Stimulated activated naive CD8-positive, alpha-beta T cell treated with anti-CD3 and anti-CD28 coated beads, Interleukin-15, Interleukin-2, amounts not matched to agents 100 ng/mL and 50 ng/mL, for 24 hours (primary cell): ENCODE results near the gene NDUFA12.

Experiments used
- H3K27ac Mint-ChIP-seq: one replicate; pipeline ENCODE4 v1.8.0; 2021; ENCODE audit warnings: mild to moderate bottlenecking, mixed read lengths
- H3K27me3 Mint-ChIP-seq: one replicate; pipeline ENCODE4 v1.8.0; 2021; ENCODE audit warnings: mixed read lengths
- H3K36me3 Mint-ChIP-seq: one replicate; pipeline ENCODE4 v1.8.0; 2021; ENCODE audit warnings: low read depth, mixed read lengths
- H3K4me1 Mint-ChIP-seq: one replicate; pipeline ENCODE4 v1.8.0; 2021; ENCODE audit warnings: low read depth, mixed read lengths
- H3K4me3 Mint-ChIP-seq: one replicate; pipeline ENCODE4 v1.8.0; 2021; ENCODE audit warnings: mild to moderate bottlenecking, mixed read lengths
- H3K9me3 Mint-ChIP-seq: one replicate; pipeline ENCODE4 v1.8.0; 2021; ENCODE audit warnings: mixed read lengths

Gene NDUFA12

GRCh38 chr12:94965982-94966630 lies 37.4 kb downstream of the NDUFA12 start:
- no peaks in the 10 kb centered on the region for H3K4me1 Mint-ChIP-seq
- H3K27me3 Mint-ChIP-seq, result no peaks in the 10 kb centered on the region
- no peak overlapping the region for H3K27ac Mint-ChIP-seq
- no peak overlapping the region for H3K4me3 Mint-ChIP-seq
- H3K36me3 Mint-ChIP-seq, result peaks cover 22% of the 10 kb centered on the region
- H3K9me3 Mint-ChIP-seq, result no peaks in the 10 kb centered on the region

GRCh38 chr12:94963649-94964048 lies 39.8 kb downstream of the NDUFA12 start:
- no peak overlapping the region for H3K4me3 Mint-ChIP-seq
- no peak overlapping the region for H3K27ac Mint-ChIP-seq
- H3K36me3 Mint-ChIP-seq, result peaks cover 3% of the 10 kb centered on the region
- no peaks in the 10 kb centered on the region for H3K4me1 Mint-ChIP-seq
- no peaks in the 10 kb centered on the region for H3K27me3 Mint-ChIP-seq
- no peaks in the 10 kb centered on the region for H3K9me3 Mint-ChIP-seq

- Mint-ChIP-seq H3K27me3 (no peaks in the 10 kb centered on the region), H3K9me3 (no peaks in the 10 kb centered on the region), H3K4me1 (no peaks in the 10 kb centered on the region), H3K36me3 (no peaks in the 10 kb centered on the region), H3K27ac (no peak overlapping the region), H3K4me3 (no peak overlapping the region)
Observed at GRCh38 chr12:94962670-94963069, 40.8 kb downstream of the NDUFA12 start.

GRCh38 chr12:94961911-94962310 lies 41.6 kb downstream of the NDUFA12 start:
- no peaks in the 10 kb centered on the region for H3K27me3 Mint-ChIP-seq
- no peak overlapping the region for H3K27ac Mint-ChIP-seq
- no peaks in the 10 kb centered on the region for H3K9me3 Mint-ChIP-seq
- H3K4me3 Mint-ChIP-seq, result no peak overlapping the region
- H3K36me3 Mint-ChIP-seq, result no peaks in the 10 kb centered on the region
- no peaks in the 10 kb centered on the region for H3K4me1 Mint-ChIP-seq

GRCh38 chr12:94961256-94961824 lies 42.2 kb downstream of the NDUFA12 start:
- Mint-ChIP-seq H3K36me3 (no peaks in the 10 kb centered on the region), H3K4me1 (no peaks in the 10 kb centered on the region), H3K27me3 (peaks cover 4% of the 10 kb centered on the region), H3K27ac (no peak overlapping the region), H3K4me3 (no peak overlapping the region), H3K9me3 (no peaks in the 10 kb centered on the region)

GRCh38 chr12:94957006-94957405 lies 46.5 kb downstream of the NDUFA12 start:
- H3K27ac Mint-ChIP-seq, result no peak overlapping the region
- H3K4me3 Mint-ChIP-seq, result no peak overlapping the region
- H3K36me3 Mint-ChIP-seq, result no peaks in the 10 kb centered on the region
- H3K27me3 Mint-ChIP-seq, result peaks cover 30% of the 10 kb centered on the region
- H3K9me3 Mint-ChIP-seq, result no peaks in the 10 kb centered on the region
- H3K4me1 Mint-ChIP-seq, result peaks cover 13% of the 10 kb centered on the region

GRCh38 chr12:94954948-94955592 lies 48.4 kb downstream of the NDUFA12 start:
- peaks cover 13% of the 10 kb centered on the region for H3K4me1 Mint-ChIP-seq
- H3K27ac Mint-ChIP-seq, result no peak overlapping the region

GRCh38 chr12:94954029-94954685 lies 49.3 kb downstream of the NDUFA12 start:
- Mint-ChIP-seq H3K4me3 (no peak overlapping the region), H3K27ac (no peak overlapping the region), H3K4me1 (peaks cover 13% of the 10 kb centered on the region), H3K9me3 (no peaks in the 10 kb centered on the region), H3K36me3 (no peaks in the 10 kb centered on the region), H3K27me3 (peaks cover 32% of the 10 kb centered on the region)

More at GRCh38 chr12:94954948-94955592, 48.4 kb downstream of the NDUFA12 start:
- Mint-ChIP-seq H3K9me3 (no peaks in the 10 kb centered on the region), H3K4me3 (no peak overlapping the region), H3K36me3 (no peaks in the 10 kb centered on the region), H3K27me3 (peaks cover 31% of the 10 kb centered on the region)

GRCh38 chr12:94952325-94952724 lies 51.2 kb downstream of the NDUFA12 start:
- Mint-ChIP-seq H3K27ac (no peak overlapping the region), H3K9me3 (no peaks in the 10 kb centered on the region), H3K4me3 (no peak overlapping the region), H3K4me1 (peaks cover 13% of the 10 kb centered on the region), H3K36me3 (no peaks in the 10 kb centered on the region), H3K27me3 (peaks cover 39% of the 10 kb centered on the region)

- Mint-ChIP-seq H3K9me3 (no peaks in the 10 kb centered on the region), H3K27me3 (peaks cover 35% of the 10 kb centered on the region), H3K27ac (no peak overlapping the region), H3K4me1 (peaks cover 13% of the 10 kb centered on the region), H3K36me3 (no peaks in the 10 kb centered on the region), H3K4me3 (no peak overlapping the region)
Observed at GRCh38 chr12:94951071-94951934, 52.2 kb downstream of the NDUFA12 start.

GRCh38 chr12:94948232-94948810 lies 55.2 kb downstream of the NDUFA12 start:
- no peak overlapping the region for H3K4me3 Mint-ChIP-seq
- peaks cover 5% of the 10 kb centered on the region for H3K9me3 Mint-ChIP-seq
- peaks cover 25% of the 10 kb centered on the region for H3K27me3 Mint-ChIP-seq
- peaks cover 5% of the 10 kb centered on the region for H3K36me3 Mint-ChIP-seq
- H3K4me1 Mint-ChIP-seq, result peaks cover 17% of the 10 kb centered on the region
- H3K27ac Mint-ChIP-seq, result no peak overlapping the region

GRCh38 chr12:94942663-94943062 lies 60.8 kb downstream of the NDUFA12 start:
- H3K36me3 Mint-ChIP-seq, result peaks cover 5% of the 10 kb centered on the region
- H3K4me1 Mint-ChIP-seq, result peaks cover 40% of the 10 kb centered on the region
- H3K4me3 Mint-ChIP-seq, result peak overlapping the region; percentile 20
- peak overlapping the region; percentile 84 for H3K27ac Mint-ChIP-seq
- peaks cover 7% of the 10 kb centered on the region for H3K27me3 Mint-ChIP-seq
- peaks cover 5% of the 10 kb centered on the region for H3K9me3 Mint-ChIP-seq

- peaks cover 40% of the 10 kb centered on the region for H3K4me1 Mint-ChIP-seq
- H3K27me3 Mint-ChIP-seq, result peaks cover 7% of the 10 kb centered on the region
- H3K27ac Mint-ChIP-seq, result peak overlapping the region; percentile 84
- H3K9me3 Mint-ChIP-seq, result peaks cover 5% of the 10 kb centered on the region
- peaks cover 5% of the 10 kb centered on the region for H3K36me3 Mint-ChIP-seq
- no peak overlapping the region for H3K4me3 Mint-ChIP-seq
Observed at GRCh38 chr12:94941440-94941862, 62.0 kb downstream of the NDUFA12 start.

- Mint-ChIP-seq H3K27ac (no peak overlapping the region), H3K4me3 (no peak overlapping the region), H3K27me3 (peaks cover 7% of the 10 kb centered on the region), H3K4me1 (peaks cover 40% of the 10 kb centered on the region), H3K36me3 (peaks cover 5% of the 10 kb centered on the region), H3K9me3 (peaks cover 5% of the 10 kb centered on the region)
Observed at GRCh38 chr12:94940771-94941170, 62.7 kb downstream of the NDUFA12 start.
